ENCODE measurements around the gene PLEKHA1. TPM values are rescaled to one million over a fixed set of nuclear protein-coding genes. Genes with fewer than 3 reads are reported as not detected.

Gene PLEKHA1
- total and polyA plus RNA-seq, 9 donors, result 16.7 to 31.1 (median 27.1) TPM

- Histone ChIP-seq H3K4me3 (no peak overlapping the region), H3K27me3 (no peaks in the 10 kb centered on the region), H3K27ac (no peak overlapping the region), H3K9me3 (no peaks in the 10 kb centered on the region), H3K36me3 (no peaks in the 10 kb centered on the region), H3K4me1 (ENCODE audit: insufficient read depth) (peaks cover 4% of the 10 kb centered on the region)
- DNase-seq, result no peak
- WGBS, 3 donors, result 88% methylated on average over 14 of the region's 14 CpGs
- intact Hi-C loops (cut with DNase I), result no loop called here
- TF ChIP-seq CTCF (IDR thresholded peaks at IDR 0.05) (no peak), POLR2A (IDR thresholded peaks at IDR 0.05) (no peak), EP300 (IDR thresholded peaks at IDR 0.05) (no peak)
Observed at GRCh38 chr10:122450353-122450990, 76.0 kb downstream of the PLEKHA1 start.

DNA sequence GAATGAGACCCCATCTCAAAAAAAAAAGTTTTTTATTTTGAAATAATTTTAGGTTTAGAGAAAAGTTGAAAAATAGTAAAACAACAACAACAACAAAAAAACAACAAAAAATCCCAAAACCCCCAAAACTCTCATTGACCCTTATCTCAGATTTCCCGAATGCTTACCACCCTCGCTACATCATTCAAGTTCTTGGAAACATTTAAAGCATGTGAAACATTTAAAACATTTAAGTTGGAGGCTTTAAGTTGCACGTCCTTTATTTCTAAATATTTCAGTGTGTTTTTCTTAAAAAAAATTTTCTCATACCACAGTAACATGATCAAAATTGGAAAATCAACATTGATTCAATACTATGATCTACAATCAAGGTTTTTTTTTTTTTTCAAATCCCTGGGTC, 79.6 kb downstream of the PLEKHA1 start:
- peaks cover 9% of the 10 kb centered on the region for H3K4me1 ChIP-seq (ENCODE audit: insufficient read depth)

DNA sequence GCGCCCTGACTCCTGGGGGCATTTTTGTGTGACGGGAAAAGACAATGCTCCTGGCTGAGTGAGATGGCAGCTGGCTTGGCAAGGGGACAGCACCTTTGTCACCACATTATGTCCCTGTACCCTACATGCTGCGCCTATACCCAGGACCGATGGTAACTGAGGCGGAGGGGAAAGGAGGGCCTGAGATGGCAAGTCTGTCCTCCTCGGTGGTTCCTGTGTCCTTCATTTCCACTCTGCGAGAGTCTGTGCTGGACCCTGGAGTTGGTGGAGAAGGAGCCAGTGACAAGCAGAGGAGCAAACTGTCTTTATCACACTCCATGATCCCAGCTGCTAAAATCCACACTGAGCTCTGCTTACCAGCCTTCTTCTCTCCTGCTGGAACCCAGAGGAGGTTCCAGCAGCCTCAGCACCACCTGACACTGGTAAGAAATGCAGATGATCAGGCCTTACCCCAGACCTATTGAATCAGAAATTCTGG, 80.1 kb downstream of the PLEKHA1 start, which contains the start of gene ARMS2:
ARMS2 (plus strand) TSS at position 51 of the 478 bp plus-strand sequence; CDS start at position 126, 75 bp downstream.
- WGBS, 3 donors, result 80 to 95% (median 94%) methylated on average over 7 of the region's 7 CpGs
- H3K36me3 ChIP-seq, result no peaks in the 10 kb centered on the region
- no peak within 1 kb of the TSS for H3K27ac ChIP-seq
- no peaks in the 10 kb centered on the region for H3K9me3 ChIP-seq
- TF ChIP-seq CTCF (IDR thresholded peaks at IDR 0.05), result no peak
- no peak for TF ChIP-seq EP300 (IDR thresholded peaks at IDR 0.05)
- no peak for TF ChIP-seq POLR2A (IDR thresholded peaks at IDR 0.05)
- intact Hi-C loops (cut with DNase I), result no loop called here
- no peaks in the 10 kb centered on the region for H3K27me3 ChIP-seq
- DNase-seq, result no peak
- no peak within 1 kb of the TSS for H3K4me3 ChIP-seq
- H3K4me1 ChIP-seq (ENCODE audit: insufficient read depth), result peaks cover 13% of the 10 kb centered on the region

More for the DNA sequence above, 79.6 kb downstream of the PLEKHA1 start:
- no peak for DNase-seq
- intact Hi-C loops (cut with DNase I), result no loop called here
- 58 to 80% (median 62%) methylated on average over 3 of the region's 3 CpGs for WGBS, 3 donors
- no peak overlapping the region for H3K27ac ChIP-seq
- no peaks in the 10 kb centered on the region for H3K9me3 ChIP-seq
- no peaks in the 10 kb centered on the region for H3K36me3 ChIP-seq
- no peak overlapping the region for H3K4me3 ChIP-seq
- H3K27me3 ChIP-seq, result no peaks in the 10 kb centered on the region
- TF ChIP-seq CTCF (IDR thresholded peaks at IDR 0.05) (no peak), EP300 (IDR thresholded peaks at IDR 0.05) (no peak), POLR2A (IDR thresholded peaks at IDR 0.05) (no peak)

DNA sequence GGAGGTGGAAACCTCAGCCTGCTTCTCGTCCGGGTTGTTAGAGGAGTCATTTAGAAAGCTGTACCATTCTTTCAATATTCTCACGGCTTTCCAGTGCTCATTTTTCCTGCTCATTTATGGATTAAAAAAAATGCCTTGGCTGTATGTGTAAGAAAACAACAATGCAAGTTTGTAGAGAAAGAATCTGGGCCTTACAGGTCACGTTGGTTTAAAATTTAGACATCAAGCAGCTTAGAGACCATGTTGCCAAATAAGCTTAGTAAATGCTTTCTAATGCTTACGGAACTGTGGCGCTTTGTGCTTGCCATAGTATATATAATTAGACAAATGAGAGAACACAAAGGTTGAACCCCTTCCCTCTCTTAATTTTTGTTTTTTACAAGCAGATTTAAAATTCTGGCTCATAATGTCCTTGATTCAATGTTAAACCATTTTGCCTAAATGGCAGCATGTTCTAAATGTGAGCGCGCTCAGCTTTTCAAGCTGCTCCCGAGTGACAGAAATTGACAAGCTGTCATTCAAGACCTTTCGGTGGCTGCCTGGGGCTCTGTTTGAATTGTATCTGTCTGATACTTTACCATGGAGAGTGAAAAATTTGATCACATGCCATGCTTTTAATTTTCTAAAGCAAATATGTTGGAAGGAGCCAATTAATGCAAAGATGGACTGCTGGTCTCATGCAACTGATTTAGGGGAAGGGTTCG, 81.0 kb downstream of the PLEKHA1 start:
- no peak overlapping the region for H3K27ac ChIP-seq
- no peak for TF ChIP-seq POLR2A (IDR thresholded peaks at IDR 0.05)
- TF ChIP-seq EP300 (IDR thresholded peaks at IDR 0.05), result no peak
- TF ChIP-seq CTCF (IDR thresholded peaks at IDR 0.05), result no peak
- DNase-seq, result no peak
- peaks cover 17% of the 10 kb centered on the region for H3K4me1 ChIP-seq (ENCODE audit: insufficient read depth)
- intact Hi-C loops (cut with DNase I), result no loop called here
- no peak overlapping the region for H3K4me3 ChIP-seq
- no peaks in the 10 kb centered on the region for H3K9me3 ChIP-seq
- no peaks in the 10 kb centered on the region for H3K27me3 ChIP-seq
- no peaks in the 10 kb centered on the region for H3K36me3 ChIP-seq
- WGBS, 3 donors, result 85 to 91% (median 87%) methylated on average over 11 of the region's 11 CpGs
